Kidney (tissue), 14 donors: Measurements from ENCODE around the gene SERINC5. TPM values are rescaled to one million over a fixed set of nuclear protein-coding genes. Genes with fewer than 3 reads are reported as not detected.

Experiments
- DNase-seq, 5 donors: peaks; one replicate each; pipeline ENCODE4 v3.0.0-alpha.2; 2013 to 2020
- FAIRE-seq: peaks from 2 replicates; lab custom pipeline; 2012; peaks lifted over from hg19 to GRCh38; lab: Jason Lieb, UNC
- H3K27ac ChIP-seq, 2 donors: one replicate each; pipeline ENCODE4 v1.7.0; 2013; ENCODE audit warnings: low read depth in 2 of 2, low read length in 2 of 2, inconsistent platforms in 1 of 2
- H3K27me3 ChIP-seq: one replicate; pipeline ENCODE4 v1.7.1; 2013; ENCODE audit warnings: low read length, inconsistent platforms; ENCODE audit not compliant: control insufficient read depth, insufficient read depth
- H3K36me3 ChIP-seq, 3 donors: one replicate each; pipeline versions ENCODE4 v1.7.0 to v1.7.1; 2013; ENCODE audit warnings: low read length in 3 of 3, control low read depth in 1 of 3, inconsistent platforms in 1 of 3; ENCODE audit not compliant: insufficient read depth in 3 of 3, control insufficient read depth in 2 of 3
- H3K4me1 ChIP-seq, 3 donors: one replicate each; pipeline versions ENCODE4 v1.7.0 to v1.7.1; 2013; ENCODE audit warnings: low read length in 3 of 3, inconsistent platforms in 1 of 3, low read depth in 1 of 3; ENCODE audit not compliant: control insufficient read depth in 2 of 3, insufficient read depth in 2 of 3
- H3K4me3 ChIP-seq, 3 donors: one replicate each; pipeline versions ENCODE4 v1.7.0 to v1.8.1; 2013; ENCODE audit warnings: low read length in 3 of 3, control low read depth in 1 of 3, inconsistent platforms in 1 of 3
- H3K9ac ChIP-seq, 3 donors: one replicate each; pipeline versions ENCODE4 v1.7.0 to v1.7.1; 2013; ENCODE audit warnings: low read length in 3 of 3, control low read depth in 1 of 3, inconsistent platforms in 1 of 3
- H3K9me3 ChIP-seq, 3 donors: one replicate each; pipeline versions ENCODE4 v1.7.0 to v1.7.1; 2013; ENCODE audit warnings: low read length in 3 of 3, control low read depth in 1 of 3, inconsistent platforms in 1 of 3; ENCODE audit not compliant: control insufficient read depth in 2 of 3, insufficient read depth in 1 of 3
- CTCF ChIP-seq: IDR thresholded peaks from 3 replicates; pipeline ENCODE4 v1.5.1; 2012; ENCODE audit warnings: mild to moderate bottlenecking, moderate library complexity, borderline replicate concordance; ENCODE audit not compliant: insufficient read depth; ENCODE audit errors: extremely low read depth
- intact Hi-C: fragments of 100-400 bp; cut with DNase I; formaldehyde crosslinking; loops from one replicate; pipeline ENCODE4 v1.11.1; 2022
- polyA plus RNA-seq: library from polyadenylated mRNA; stranded (reverse); fragments of 350-450 nt; fragmentation: Illumina TruSeq; extraction: RNeasy Lipid Tissue Mini Kit (QIAGEN cat#74804); gene quantifications from one replicate; pipeline ENCODE4 v1.2.3, GENCODE V29; 2014; ENCODE audit warnings: low read depth, low replicate concordance; ENCODE audit not compliant: insufficient read depth
- total RNA-seq: library from RNA; stranded (reverse); fragmentation: NEBNext Ultra II Directional; extraction: Animal tissue kit (Norgen Biotek cat#: 25700); gene quantifications from one replicate; pipeline ENCODE4 v1.2.1, GENCODE V29; 2021
- donor health status: control.
- donor health status: control.
- donor health status: control.
- donor health status: control.
- donor health status: control.
- donor health status: DM: yes; HTN: yes; CAD: no.
- donor health status: Normal renal cell carcinoma (clear cell type).

The SERINC5 gene
- total and polyA plus RNA-seq, 2 donors from 2014 or later = 3.9 to 23.8 TPM

GRCh38 chr5:80097451-80097850, 158.4 kb downstream of the SERINC5 start:
- Histone ChIP-seq H3K4me3 (no peak overlapping the region), H3K36me3 (no peaks in the 10 kb centered on the region), H3K9me3 (no peaks in the 10 kb centered on the region), H3K27me3 (no peaks in the 10 kb centered on the region), H3K4me1 (peaks cover 0 to 15% (median 3%) of the 10 kb centered on the region in 3 donors), H3K9ac (no peak overlapping the region), H3K27ac (no peak overlapping the region)
- DNase-seq (peak in 2 of 5 donors; percentile 19 to 49), FAIRE-seq (no peak)
- intact Hi-C loops = loop anchor here (10.0 kb wide), 1 partner anchor 197 kb away; no protein-coding TSS in a partner anchor
- TF ChIP-seq CTCF = no peak

- intact Hi-C loops = loop anchor here (10.0 kb wide), 1 partner anchor 201 kb away; no protein-coding TSS in a partner anchor
- Histone ChIP-seq H3K4me1 (peaks cover 0 to 15% (median 5%) of the 10 kb centered on the region in 3 donors), H3K4me3 (no peak overlapping the region), H3K27ac (no peak overlapping the region), H3K9me3 (no peaks in the 10 kb centered on the region), H3K36me3 (no peaks in the 10 kb centered on the region), H3K27me3 (no peaks in the 10 kb centered on the region), H3K9ac (no peak overlapping the region)
- DNase-seq (no peak), FAIRE-seq (no peak)
- no peak for TF ChIP-seq CTCF
Measured at GRCh38 chr5:80094236-80094738, 161.6 kb downstream of the SERINC5 start.

GRCh38 chr5:80093796-80094195, 162.1 kb downstream of the SERINC5 start:
- H3K4me3 ChIP-seq = no peak overlapping the region
- no peaks in the 10 kb centered on the region for H3K9me3 ChIP-seq
- DNase-seq (peak in 4 of 5 donors; percentile 69 to 92 (median 82)), FAIRE-seq (no peak)
- TF ChIP-seq CTCF = no peak
- no peak overlapping the region for H3K9ac ChIP-seq
- H3K4me1 ChIP-seq = peaks cover 0 to 15% (median 5%) of the 10 kb centered on the region in 3 donors
- H3K27me3 ChIP-seq = no peaks in the 10 kb centered on the region
- no peak overlapping the region for H3K27ac ChIP-seq
- intact Hi-C loops = loop anchor here (10.0 kb wide), 1 partner anchor 201 kb away; no protein-coding TSS in a partner anchor
- no peaks in the 10 kb centered on the region for H3K36me3 ChIP-seq
